Stimulated activated CD4-positive, alpha-beta T cell treated with anti-CD3 and anti-CD28 coated beads, TNF-alpha, amount 100 ng/mL, for 4 hours (primary cell): Measurements from ENCODE around the gene KCNH1.

Source experiments
- DNase-seq, 3 experiments: peaks; one replicate each; pipeline ENCODE4 v3.0.0-alpha.2; 2020; ENCODE audit warnings: low read depth in 3 of 3

The KCNH1 gene

GRCh38 chr1:210754878-210755665, 378.9 kb downstream of the KCNH1 start:
- DNase-seq = no peak

GRCh38 chr1:210751911-210752310, 382.0 kb downstream of the KCNH1 start:
- no peak for DNase-seq

- no peak for DNase-seq
These were observed 383.5 kb downstream of the KCNH1 start for GRCh38 chr1:210750468-210750867.

- DNase-seq = no peak
These were observed 385.2 kb downstream of the KCNH1 start for GRCh38 chr1:210748796-210749195.

- no peak for DNase-seq
These were observed 386.1 kb downstream of the KCNH1 start for GRCh38 chr1:210747890-210748289.

GRCh38 chr1:210747112-210747511, 386.8 kb downstream of the KCNH1 start:
- DNase-seq = no peak

GRCh38 chr1:210746024-210746731, 387.8 kb downstream of the KCNH1 start:
- DNase-seq = no peak

GRCh38 chr1:210743038-210743437, 390.9 kb downstream of the KCNH1 start:
- DNase-seq = no peak

- no peak for DNase-seq
These were observed 392.4 kb downstream of the KCNH1 start for GRCh38 chr1:210741564-210741963.

- no peak for DNase-seq
These were observed 394.3 kb downstream of the KCNH1 start for GRCh38 chr1:210739627-210740026.

- no peak for DNase-seq
These were observed 395.7 kb downstream of the KCNH1 start for GRCh38 chr1:210738256-210738655.

- DNase-seq = no peak
These were observed 397.2 kb downstream of the KCNH1 start for GRCh38 chr1:210736713-210737112.

GRCh38 chr1:210731597-210731996, 402.4 kb downstream of the KCNH1 start:
- no peak for DNase-seq

- DNase-seq = no peak
These were observed 402.8 kb downstream of the KCNH1 start for GRCh38 chr1:210731193-210731592.

GRCh38 chr1:210730023-210730422, 403.9 kb downstream of the KCNH1 start:
- DNase-seq = no peak

GRCh38 chr1:210728437-210729149, 405.4 kb downstream of the KCNH1 start:
- DNase-seq = no peak

GRCh38 chr1:210727709-210728108, 406.2 kb downstream of the KCNH1 start:
- no peak for DNase-seq

- DNase-seq = no peak
These were observed 407.3 kb downstream of the KCNH1 start for GRCh38 chr1:210726621-210727020.

GRCh38 chr1:210724768-210725167, 409.2 kb downstream of the KCNH1 start:
- DNase-seq = no peak

- no peak for DNase-seq
These were observed 410.3 kb downstream of the KCNH1 start for GRCh38 chr1:210723646-210724045.

- no peak for DNase-seq
These were observed 411.4 kb downstream of the KCNH1 start for GRCh38 chr1:210722410-210723081.

- no peak for DNase-seq
These were observed 418.9 kb downstream of the KCNH1 start for GRCh38 chr1:210715072-210715471.
